ENCODE results near the gene TEX48. TPM values are rescaled to one million over a fixed set of nuclear protein-coding genes. Genes with fewer than 3 reads are reported as not detected.

Gene TEX48
- polyA plus RNA-seq, 1 of the 3 experiments (the other 2 are of a cell fraction), result 0.46 TPM

DNA sequence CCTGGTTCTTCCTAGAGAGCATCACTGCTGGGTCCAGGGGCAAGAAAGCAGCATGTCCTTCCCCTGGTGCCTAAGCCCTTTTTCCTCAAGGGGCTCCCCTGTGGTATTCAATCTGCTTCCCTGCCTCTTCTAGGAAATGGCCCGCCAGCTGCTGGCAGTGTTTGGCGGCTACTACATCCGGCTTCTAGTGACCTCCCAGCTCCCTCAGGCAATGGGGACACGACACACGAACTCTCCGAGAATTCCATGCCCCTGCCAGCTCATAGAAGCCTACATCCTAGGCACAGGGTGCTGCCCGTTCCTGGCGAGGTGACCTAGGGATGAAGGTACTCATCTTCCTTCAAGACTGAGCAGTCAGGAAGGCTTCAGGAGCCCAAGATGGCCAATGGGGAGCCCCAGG, 39.0 kb downstream of the TEX48 start:
- CTCF ChIA-PET, result interaction anchor here (1.1 to 4.4 kb wide), 2 partner anchors 10 to 19 kb away, joined by 3 to 17 read pairs; no protein-coding TSS in a partner anchor
- no peaks in the 10 kb centered on the region for H3F3A ChIP-seq (replicated peaks; ENCODE audit: insufficient read depth)

More for the DNA sequence above, 39.0 kb downstream of the TEX48 start:
- no peaks in the 10 kb centered on the region for H3K27me3 ChIP-seq (ENCODE audit: insufficient read depth)
- no peak overlapping the region for H3K27ac ChIP-seq (ENCODE audit: low read depth in 2 of 2, low read length in 1 of 2)
- H3K9me2 ChIP-seq, result no peaks in the 10 kb centered on the region
- no peak overlapping the region for H3K4me2 ChIP-seq
- no peak overlapping the region for H2AFZ ChIP-seq (ENCODE audit: low read depth)
- no peak for DNase-seq
- POLR2A ChIA-PET, result no interaction called here
- no peaks in the 10 kb centered on the region for H3K79me2 ChIP-seq (ENCODE audit: insufficient read depth)
- H4K20me1 ChIP-seq (ENCODE audit: insufficient read depth), result no peaks in the 10 kb centered on the region
- TF ChIP-seq, protein P1, sequence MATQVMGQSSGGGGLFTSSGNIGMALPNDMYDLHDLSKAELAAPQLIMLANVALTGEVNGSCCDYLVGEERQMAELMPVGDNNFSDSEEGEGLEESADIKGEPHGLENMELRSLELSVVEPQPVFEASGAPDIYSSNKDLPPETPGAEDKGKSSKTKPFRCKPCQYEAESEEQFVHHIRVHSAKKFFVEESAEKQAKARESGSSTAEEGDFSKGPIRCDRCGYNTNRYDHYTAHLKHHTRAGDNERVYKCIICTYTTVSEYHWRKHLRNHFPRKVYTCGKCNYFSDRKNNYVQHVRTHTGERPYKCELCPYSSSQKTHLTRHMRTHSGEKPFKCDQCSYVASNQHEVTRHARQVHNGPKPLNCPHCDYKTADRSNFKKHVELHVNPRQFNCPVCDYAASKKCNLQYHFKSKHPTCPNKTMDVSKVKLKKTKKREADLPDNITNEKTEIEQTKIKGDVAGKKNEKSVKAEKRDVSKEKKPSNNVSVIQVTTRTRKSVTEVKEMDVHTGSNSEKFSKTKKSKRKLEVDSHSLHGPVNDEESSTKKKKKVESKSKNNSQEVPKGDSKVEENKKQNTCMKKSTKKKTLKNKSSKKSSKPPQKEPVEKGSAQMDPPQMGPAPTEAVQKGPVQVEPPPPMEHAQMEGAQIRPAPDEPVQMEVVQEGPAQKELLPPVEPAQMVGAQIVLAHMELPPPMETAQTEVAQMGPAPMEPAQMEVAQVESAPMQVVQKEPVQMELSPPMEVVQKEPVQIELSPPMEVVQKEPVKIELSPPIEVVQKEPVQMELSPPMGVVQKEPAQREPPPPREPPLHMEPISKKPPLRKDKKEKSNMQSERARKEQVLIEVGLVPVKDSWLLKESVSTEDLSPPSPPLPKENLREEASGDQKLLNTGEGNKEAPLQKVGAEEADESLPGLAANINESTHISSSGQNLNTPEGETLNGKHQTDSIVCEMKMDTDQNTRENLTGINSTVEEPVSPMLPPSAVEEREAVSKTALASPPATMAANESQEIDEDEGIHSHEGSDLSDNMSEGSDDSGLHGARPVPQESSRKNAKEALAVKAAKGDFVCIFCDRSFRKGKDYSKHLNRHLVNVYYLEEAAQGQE (IDR thresholded peaks at IDR 0.05; ENCODE audit: low read depth, low read length), result no peak
- TF ChIP-seq, protein P2, sequence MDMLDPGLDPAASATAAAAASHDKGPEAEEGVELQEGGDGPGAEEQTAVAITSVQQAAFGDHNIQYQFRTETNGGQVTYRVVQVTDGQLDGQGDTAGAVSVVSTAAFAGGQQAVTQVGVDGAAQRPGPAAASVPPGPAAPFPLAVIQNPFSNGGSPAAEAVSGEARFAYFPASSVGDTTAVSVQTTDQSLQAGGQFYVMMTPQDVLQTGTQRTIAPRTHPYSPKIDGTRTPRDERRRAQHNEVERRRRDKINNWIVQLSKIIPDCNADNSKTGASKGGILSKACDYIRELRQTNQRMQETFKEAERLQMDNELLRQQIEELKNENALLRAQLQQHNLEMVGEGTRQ (IDR thresholded peaks at IDR 0.05; ENCODE audit: borderline replicate concordance, low read depth, low read length), result no peak
- TF ChIP-seq TCF12 (IDR thresholded peaks at IDR 0.05) (no peak), RCOR1 (IDR thresholded peaks at IDR 0.05; ENCODE audit: low read length) (no peak), JUND (IDR thresholded peaks at IDR 0.05) (no peak), SMC3 (IDR thresholded peaks at IDR 0.05; ENCODE audit: low read depth, low read length) (no peak), FOXJ3 (CRISPR knock-in tag; IDR thresholded peaks at IDR 0.05) (no peak), ELF1 (IDR thresholded peaks at IDR 0.05) (no peak), FOSL2 (IDR thresholded peaks at IDR 0.05; ENCODE audit: borderline replicate concordance, low read depth) (no peak), GATA2 (CRISPR knock-in tag; IDR thresholded peaks at IDR 0.05) (no peak)
- TF ChIP-seq, protein P3, sequence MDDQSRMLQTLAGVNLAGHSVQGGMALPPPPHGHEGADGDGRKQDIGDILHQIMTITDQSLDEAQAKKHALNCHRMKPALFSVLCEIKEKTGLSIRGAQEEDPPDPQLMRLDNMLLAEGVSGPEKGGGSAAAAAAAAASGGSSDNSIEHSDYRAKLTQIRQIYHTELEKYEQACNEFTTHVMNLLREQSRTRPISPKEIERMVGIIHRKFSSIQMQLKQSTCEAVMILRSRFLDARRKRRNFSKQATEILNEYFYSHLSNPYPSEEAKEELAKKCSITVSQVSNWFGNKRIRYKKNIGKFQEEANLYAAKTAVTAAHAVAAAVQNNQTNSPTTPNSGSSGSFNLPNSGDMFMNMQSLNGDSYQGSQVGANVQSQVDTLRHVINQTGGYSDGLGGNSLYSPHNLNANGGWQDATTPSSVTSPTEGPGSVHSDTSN (IDR thresholded peaks at IDR 0.05), result no peak
- TF ChIP-seq, protein P4, sequence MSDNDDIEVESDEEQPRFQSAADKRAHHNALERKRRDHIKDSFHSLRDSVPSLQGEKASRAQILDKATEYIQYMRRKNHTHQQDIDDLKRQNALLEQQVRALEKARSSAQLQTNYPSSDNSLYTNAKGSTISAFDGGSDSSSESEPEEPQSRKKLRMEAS (IDR thresholded peaks at IDR 0.05; ENCODE audit: low read depth), result no peak
- TF ChIP-seq, protein P5, sequence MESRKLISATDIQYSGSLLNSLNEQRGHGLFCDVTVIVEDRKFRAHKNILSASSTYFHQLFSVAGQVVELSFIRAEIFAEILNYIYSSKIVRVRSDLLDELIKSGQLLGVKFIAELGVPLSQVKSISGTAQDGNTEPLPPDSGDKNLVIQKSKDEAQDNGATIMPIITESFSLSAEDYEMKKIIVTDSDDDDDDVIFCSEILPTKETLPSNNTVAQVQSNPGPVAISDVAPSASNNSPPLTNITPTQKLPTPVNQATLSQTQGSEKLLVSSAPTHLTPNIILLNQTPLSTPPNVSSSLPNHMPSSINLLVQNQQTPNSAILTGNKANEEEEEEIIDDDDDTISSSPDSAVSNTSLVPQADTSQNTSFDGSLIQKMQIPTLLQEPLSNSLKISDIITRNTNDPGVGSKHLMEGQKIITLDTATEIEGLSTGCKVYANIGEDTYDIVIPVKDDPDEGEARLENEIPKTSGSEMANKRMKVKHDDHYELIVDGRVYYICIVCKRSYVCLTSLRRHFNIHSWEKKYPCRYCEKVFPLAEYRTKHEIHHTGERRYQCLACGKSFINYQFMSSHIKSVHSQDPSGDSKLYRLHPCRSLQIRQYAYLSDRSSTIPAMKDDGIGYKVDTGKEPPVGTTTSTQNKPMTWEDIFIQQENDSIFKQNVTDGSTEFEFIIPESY (IDR thresholded peaks at IDR 0.05; ENCODE audit: borderline replicate concordance, low read depth), result no peak
- no peak overlapping the region for H3K4me3 ChIP-seq (ENCODE audit: low read depth in 2 of 2, low read length in 1 of 2)
- peaks cover 10 to 21% of the 10 kb centered on the region in 2 experiments for H3K36me3 ChIP-seq (replicated peaks in 1 of 2; ENCODE audit: control insufficient read depth in 1 of 2, insufficient read depth in 2 of 2, low read length in 1 of 2)
- WGBS (ENCODE audit: low lambda C conversion rate), result 82% methylated on average over 4 of the region's 8 CpGs
- no peaks in the 10 kb centered on the region for H3K4me1 ChIP-seq (ENCODE audit: control insufficient read depth in 1 of 2, insufficient read depth in 2 of 2, low read depth in 1 of 2, low read length in 1 of 2)
- no peaks in the 10 kb centered on the region for H3K9me3 ChIP-seq
- no peak overlapping the region for H3K9ac ChIP-seq
